SK-N-SH (cell line): ENCODE data around the gene CXADR. TPM values are rescaled to one million over a fixed set of nuclear protein-coding genes. Genes with fewer than 3 reads are reported as not detected.

Source experiments
- CTCF ChIA-PET: fragments of 300-600, 350-600 bp; formaldehyde crosslinking; extraction: SDS; loops from one replicate; lab custom pipeline; 2021; lab: Yijun Ruan, JAX
- POLR2A ChIA-PET: fragments of 350-600 bp; sonication (Branson Sonifier 250); formaldehyde crosslinking; extraction: SDS; loops from one replicate; lab custom pipeline; 2020; ENCODE audit warnings: antibody characterized with exemption, inconsistent platforms; lab: Yijun Ruan, JAX
- DNase-seq: peaks from one replicate; pipeline ENCODE4 v3.0.0; 2012
- H2AFZ ChIP-seq: fragments of 200-600 bp; sonication (generic); 2 replicates; pipeline ENCODE4 v1.8.1; 2016; ENCODE audit warnings: antibody characterized with exemption, mild to moderate bottlenecking, low read depth
- H3F3A ChIP-seq: fragments of 200-600 bp; sonication (generic); replicated peaks from 2 replicates; pipeline ENCODE3; 2016; ENCODE audit warnings: antibody characterized with exemption, mild to moderate bottlenecking; ENCODE audit not compliant: insufficient read depth
- H3K27ac ChIP-seq, 2 experiments: fragments of 200-500 bp in 1 of 2; fragments of 200-600 bp in 1 of 2; sonication (Bioruptor generic) in 1 of 2; sonication (generic), shearing (Covaris generic) in 1 of 2; 2 replicates each; pipeline versions ENCODE4 v1.5.1 to v1.6.1; 2014 to 2016; ENCODE audit warnings: low read depth in 2 of 2, inconsistent platforms in 1 of 2, low read length in 1 of 2, mild to moderate bottlenecking in 1 of 2, mixed read lengths in 1 of 2
- H3K27me3 ChIP-seq: fragments of 200-600 bp; sonication (generic), shearing (Covaris generic); 2 replicates; pipeline ENCODE4 v1.6.1; 2016; ENCODE audit warnings: mixed run types; ENCODE audit not compliant: insufficient read depth
- H3K36me3 ChIP-seq, 2 experiments: fragments of 200-500 bp in 1 of 2; fragments of 200-600 bp in 1 of 2; sonication (Bioruptor generic) in 1 of 2; sonication (generic) in 1 of 2; replicated peaks in 1 of 2; 2 replicates each; pipeline versions ENCODE3 to v1.5.1; 2014 to 2016; ENCODE audit warnings: low read length in 1 of 2, mild to moderate bottlenecking in 1 of 2; ENCODE audit not compliant: insufficient read depth in 2 of 2, control insufficient read depth in 1 of 2
- H3K4me1 ChIP-seq, 2 experiments: fragments of 200-500 bp in 1 of 2; fragments of 200-600 bp in 1 of 2; sonication (Bioruptor generic) in 1 of 2; sonication (generic), shearing (Covaris generic) in 1 of 2; 2 replicates each; pipeline versions ENCODE4 v1.5.1 to v1.6.1; 2014 to 2016; ENCODE audit warnings: low read depth in 1 of 2, low read length in 1 of 2, mixed run types in 1 of 2; ENCODE audit not compliant: insufficient read depth in 2 of 2, control insufficient read depth in 1 of 2
- H3K4me2 ChIP-seq: fragments of 200-600 bp; sonication (generic), shearing (Covaris generic); 2 replicates; pipeline ENCODE4 v1.6.1; 2017; ENCODE audit warnings: mixed run types
- H3K4me3 ChIP-seq, 2 experiments: fragments of 200-500 bp in 1 of 2; fragments of 200-600 bp in 1 of 2; sonication (Bioruptor generic) in 1 of 2; sonication (generic), shearing (Covaris generic) in 1 of 2; 2 replicates each; pipeline versions ENCODE4 v1.5.1 to v1.8.1; 2014 to 2016; ENCODE audit warnings: low read depth in 2 of 2, inconsistent platforms in 1 of 2, low read length in 1 of 2, mild to moderate bottlenecking in 1 of 2, mixed read lengths in 1 of 2, moderate library complexity in 1 of 2
- H3K79me2 ChIP-seq: fragments of 200-600 bp; sonication (generic); 2 replicates; pipeline ENCODE4 v1.8.1; 2017; ENCODE audit warnings: mild to moderate bottlenecking; ENCODE audit not compliant: insufficient read depth
- H3K9ac ChIP-seq: fragments of 200-600 bp; sonication (generic); 2 replicates; pipeline ENCODE4 v1.6.1; 2017; ENCODE audit warnings: mixed run types
- H3K9me2 ChIP-seq: fragments of 200-600 bp; sonication (generic); 2 replicates; pipeline ENCODE4 v1.6.1; 2017; ENCODE audit warnings: mixed run types
- H3K9me3 ChIP-seq: fragments of 200-600 bp; sonication (generic); 2 replicates; pipeline ENCODE4 v1.6.1; 2017; ENCODE audit warnings: mixed run types, mild to moderate bottlenecking, moderate library complexity
- H4K20me1 ChIP-seq: fragments of 200-600 bp; sonication (generic); 2 replicates; pipeline ENCODE4 v1.6.1; 2017; ENCODE audit warnings: mild to moderate bottlenecking, mixed run types; ENCODE audit not compliant: insufficient read depth
- CHD2 ChIP-seq: fragments of 150-350 bp; IDR thresholded peaks from 2 replicates; pipeline ENCODE4 v1.6.1; 2018; ENCODE audit warnings: low read length; ENCODE audit not compliant: partially characterized antibody
- FOSL2 ChIP-seq: IDR thresholded peaks from 2 replicates; pipeline ENCODE4 v1.4.0; 2012; ENCODE audit warnings: low read depth, mild to moderate bottlenecking, moderate library complexity, borderline replicate concordance
- FOXJ3 ChIP-seq: sonication (generic); formaldehyde crosslinking; IDR thresholded peaks from 2 replicates; pipeline ENCODE4 v1.5.1; 2020; ENCODE audit warnings: mild to moderate bottlenecking, missing genetic modification reagents
- FOXM1 ChIP-seq: IDR thresholded peaks from 2 replicates; pipeline ENCODE4 v1.4.0; 2012; ENCODE audit warnings: low read depth, mild to moderate bottlenecking
- MEF2A ChIP-seq: IDR thresholded peaks from 2 replicates; pipeline ENCODE4 v1.4.0; 2012; ENCODE audit warnings: low read depth, borderline replicate concordance
- NFIC ChIP-seq: IDR thresholded peaks from 2 replicates; pipeline ENCODE4 v1.4.0; 2012; ENCODE audit warnings: borderline replicate concordance
- NRF1 ChIP-seq: IDR thresholded peaks from 2 replicates; pipeline ENCODE4 v1.6.1; 2012; ENCODE audit warnings: low read depth, mild to moderate bottlenecking, low read length
- POLR2AphosphoS5 ChIP-seq: IDR thresholded peaks from 2 replicates; pipeline ENCODE4 v1.6.1; 2012; ENCODE audit warnings: low read depth, low read length
- RAD21 ChIP-seq: IDR thresholded peaks from 2 replicates; pipeline ENCODE4 v1.6.1; 2012; ENCODE audit warnings: mild to moderate bottlenecking, low read length
- RCOR1 ChIP-seq: fragments of 150-350 bp; IDR thresholded peaks from 2 replicates; pipeline ENCODE4 v1.6.1; 2017; ENCODE audit warnings: antibody characterized with exemption, low read length
- RFX5 ChIP-seq: IDR thresholded peaks from 2 replicates; pipeline ENCODE4 v1.6.1; 2012; ENCODE audit warnings: mild to moderate bottlenecking, improper control_type of control experiment, low read length
- SMC3 ChIP-seq: IDR thresholded peaks from 2 replicates; pipeline ENCODE4 v1.6.1; 2012; ENCODE audit warnings: low read depth, low read length, improper control_type of control experiment
- TAF1 ChIP-seq: IDR thresholded peaks from 2 replicates; pipeline ENCODE4 v1.6.1; 2012; ENCODE audit warnings: low read depth, mild to moderate bottlenecking, low read length, moderate library complexity, borderline replicate concordance
- TEAD4 ChIP-seq: IDR thresholded peaks from 2 replicates; pipeline ENCODE4 v1.4.0; 2012; ENCODE audit warnings: mild to moderate bottlenecking, borderline replicate concordance; ENCODE audit not compliant: insufficient read depth
- WGBS: methylation state at CpG from one replicate; pipeline ENCODE4 v1.1.6; 2017; ENCODE audit warnings: low lambda C conversion rate; 5-methylcytosine and 5-hydroxymethylcytosine counted together
- polyA plus RNA-seq, 3 experiments: library from polyadenylated mRNA; depleted of rRNA; stranded (reverse); fragments of >200 nt; gene quantifications; 2 replicates each; pipeline ENCODE4 v1.2.3, GENCODE V29; 2012
- TF ChIP-seq, protein P1 (sequence below): IDR thresholded peaks from 2 replicates; pipeline ENCODE4 v1.4.0; 2012; ENCODE audit warnings: low read depth, borderline replicate concordance
- TF ChIP-seq, protein P2 (sequence below): fragments of 150-350 bp; IDR thresholded peaks from 2 replicates; pipeline ENCODE4 v1.6.1; 2017; ENCODE audit warnings: antibody characterized with exemption, low read length, low read depth, borderline replicate concordance
- TF ChIP-seq, protein P3 (sequence below): fragments of 150-350 bp; IDR thresholded peaks from 2 replicates; pipeline ENCODE4 v1.6.1; 2016; ENCODE audit warnings: mild to moderate bottlenecking, low read depth, low read length

Gene CXADR
- polyA plus RNA-seq, 1 of the 3 experiments (the other 2 are of a cell fraction) = 1.1 TPM

DNA sequence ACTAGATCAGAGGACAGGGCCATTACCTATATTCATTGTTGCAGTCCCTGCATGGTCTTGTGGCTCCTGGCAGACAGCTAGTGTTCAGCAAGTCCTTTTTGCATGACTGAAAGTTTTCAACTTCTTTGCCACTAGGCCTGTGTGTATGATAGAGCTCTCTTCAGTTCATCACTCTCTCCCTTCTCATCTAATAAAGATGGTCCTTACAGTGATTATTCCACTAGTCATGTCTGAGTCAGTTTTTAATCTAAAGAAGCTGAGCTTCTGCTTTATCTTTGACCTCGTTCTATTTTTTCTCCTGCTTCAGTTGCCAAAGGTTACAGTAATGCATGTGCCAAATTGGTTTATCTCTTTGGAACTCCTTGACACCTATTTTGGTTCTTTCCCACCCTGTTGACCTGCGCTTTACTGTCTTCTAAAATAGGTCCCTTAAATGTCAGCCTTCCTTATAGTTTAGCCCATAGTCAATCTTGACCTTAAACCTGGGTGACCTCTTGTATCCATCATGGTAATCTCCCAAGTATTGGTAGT, 6.4 kb downstream of the CXADR start:
- no peak for DNase-seq
- Histone ChIP-seq H3K27me3 (no peaks in the 10 kb centered on the region), H3K9me2 (no peaks in the 10 kb centered on the region), H3K9me3 (no peaks in the 10 kb centered on the region), H3F3A (no peaks in the 10 kb centered on the region), H2AFZ (no peak overlapping the region), H3K36me3 (no peaks in the 10 kb centered on the region)
- WGBS = 69% methylated on average over 2 of the region's 2 CpGs
- CTCF ChIA-PET = interaction anchor here (0.9 kb wide), 1 partner anchor 132 kb away, joined by 4 read pairs; no protein-coding TSS in a partner anchor
- TF ChIP-seq FOXM1 (no peak), TAF1 (no peak), FOXJ3 (CRISPR knock-in tag) (no peak), MEF2A (no peak), CHD2 (no peak), RCOR1 (no peak), POLR2AphosphoS5 (no peak), FOSL2 (no peak), SMC3 (no peak), TEAD4 (no peak), RFX5 (no peak), NRF1 (no peak), NFIC (no peak), RAD21 (no peak)
- TF ChIP-seq, protein P1, sequence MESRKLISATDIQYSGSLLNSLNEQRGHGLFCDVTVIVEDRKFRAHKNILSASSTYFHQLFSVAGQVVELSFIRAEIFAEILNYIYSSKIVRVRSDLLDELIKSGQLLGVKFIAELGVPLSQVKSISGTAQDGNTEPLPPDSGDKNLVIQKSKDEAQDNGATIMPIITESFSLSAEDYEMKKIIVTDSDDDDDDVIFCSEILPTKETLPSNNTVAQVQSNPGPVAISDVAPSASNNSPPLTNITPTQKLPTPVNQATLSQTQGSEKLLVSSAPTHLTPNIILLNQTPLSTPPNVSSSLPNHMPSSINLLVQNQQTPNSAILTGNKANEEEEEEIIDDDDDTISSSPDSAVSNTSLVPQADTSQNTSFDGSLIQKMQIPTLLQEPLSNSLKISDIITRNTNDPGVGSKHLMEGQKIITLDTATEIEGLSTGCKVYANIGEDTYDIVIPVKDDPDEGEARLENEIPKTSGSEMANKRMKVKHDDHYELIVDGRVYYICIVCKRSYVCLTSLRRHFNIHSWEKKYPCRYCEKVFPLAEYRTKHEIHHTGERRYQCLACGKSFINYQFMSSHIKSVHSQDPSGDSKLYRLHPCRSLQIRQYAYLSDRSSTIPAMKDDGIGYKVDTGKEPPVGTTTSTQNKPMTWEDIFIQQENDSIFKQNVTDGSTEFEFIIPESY = no peak
- TF ChIP-seq, protein P2, sequence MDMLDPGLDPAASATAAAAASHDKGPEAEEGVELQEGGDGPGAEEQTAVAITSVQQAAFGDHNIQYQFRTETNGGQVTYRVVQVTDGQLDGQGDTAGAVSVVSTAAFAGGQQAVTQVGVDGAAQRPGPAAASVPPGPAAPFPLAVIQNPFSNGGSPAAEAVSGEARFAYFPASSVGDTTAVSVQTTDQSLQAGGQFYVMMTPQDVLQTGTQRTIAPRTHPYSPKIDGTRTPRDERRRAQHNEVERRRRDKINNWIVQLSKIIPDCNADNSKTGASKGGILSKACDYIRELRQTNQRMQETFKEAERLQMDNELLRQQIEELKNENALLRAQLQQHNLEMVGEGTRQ = no peak
- TF ChIP-seq, protein P3, sequence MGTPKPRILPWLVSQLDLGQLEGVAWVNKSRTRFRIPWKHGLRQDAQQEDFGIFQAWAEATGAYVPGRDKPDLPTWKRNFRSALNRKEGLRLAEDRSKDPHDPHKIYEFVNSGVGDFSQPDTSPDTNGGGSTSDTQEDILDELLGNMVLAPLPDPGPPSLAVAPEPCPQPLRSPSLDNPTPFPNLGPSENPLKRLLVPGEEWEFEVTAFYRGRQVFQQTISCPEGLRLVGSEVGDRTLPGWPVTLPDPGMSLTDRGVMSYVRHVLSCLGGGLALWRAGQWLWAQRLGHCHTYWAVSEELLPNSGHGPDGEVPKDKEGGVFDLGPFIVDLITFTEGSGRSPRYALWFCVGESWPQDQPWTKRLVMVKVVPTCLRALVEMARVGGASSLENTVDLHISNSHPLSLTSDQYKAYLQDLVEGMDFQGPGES = no peak
- TF ChIP-seq, all 33 proteins: peak for 0
- H4K20me1 ChIP-seq = no peaks in the 10 kb centered on the region
- H3K4me3 ChIP-seq = no peak overlapping the region
- no peaks in the 10 kb centered on the region for H3K79me2 ChIP-seq
- H3K27ac ChIP-seq = no peak overlapping the region
- H3K4me2 ChIP-seq = no peak overlapping the region
- no peak overlapping the region for H3K9ac ChIP-seq
- H3K4me1 ChIP-seq = no peaks in the 10 kb centered on the region; a peak in 2 of 4 replicates
- POLR2A ChIA-PET = no interaction called here
